ENCODE data around the gene ANKS3. TPM values are rescaled to one million over a fixed set of nuclear protein-coding genes. Genes with fewer than 3 reads are reported as not detected.

ANKS3 gene
- total and polyA plus RNA-seq, 9 donors: 6.7 to 37.4 (median 29.6) TPM

DNA sequence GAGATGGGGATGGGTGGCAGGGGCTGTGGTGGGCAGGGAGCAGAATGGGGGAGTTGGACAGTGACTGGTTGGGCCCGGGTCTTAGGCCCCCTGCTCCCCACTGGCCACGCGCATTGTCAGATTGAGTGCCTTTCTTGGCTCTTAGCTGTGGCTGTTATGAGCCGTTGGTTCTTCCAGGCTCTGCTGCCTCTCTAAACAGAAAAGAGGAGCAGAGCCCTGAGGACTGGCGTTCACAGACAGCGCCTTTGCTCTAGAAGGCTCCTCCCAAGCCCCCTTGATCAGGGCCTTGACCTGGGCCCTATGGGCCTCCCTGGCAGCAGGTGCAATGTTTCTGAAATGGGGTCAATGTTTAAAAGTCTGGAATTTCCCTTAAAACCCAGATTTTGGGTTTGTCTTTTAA is 55.5 kb downstream of the ANKS3 start:
- Histone ChIP-seq H3K9me3 (no peaks in the 10 kb centered on the region), H3K4me3 (no peak overlapping the region), H3K27ac (no peak overlapping the region), H3K27me3 (no peaks in the 10 kb centered on the region), H3K36me3 (no peaks in the 10 kb centered on the region), H3K4me1 (ENCODE audit: insufficient read depth) (peaks cover 5% of the 10 kb centered on the region)
- intact Hi-C loops (cut with DNase I): no loop called here
- 72 to 81% (median 75%) methylated on average over 6 of the region's 6 CpGs for WGBS, 3 donors
- no peak for TF ChIP-seq POLR2A (IDR thresholded peaks at IDR 0.05)
- TF ChIP-seq, protein P1, sequence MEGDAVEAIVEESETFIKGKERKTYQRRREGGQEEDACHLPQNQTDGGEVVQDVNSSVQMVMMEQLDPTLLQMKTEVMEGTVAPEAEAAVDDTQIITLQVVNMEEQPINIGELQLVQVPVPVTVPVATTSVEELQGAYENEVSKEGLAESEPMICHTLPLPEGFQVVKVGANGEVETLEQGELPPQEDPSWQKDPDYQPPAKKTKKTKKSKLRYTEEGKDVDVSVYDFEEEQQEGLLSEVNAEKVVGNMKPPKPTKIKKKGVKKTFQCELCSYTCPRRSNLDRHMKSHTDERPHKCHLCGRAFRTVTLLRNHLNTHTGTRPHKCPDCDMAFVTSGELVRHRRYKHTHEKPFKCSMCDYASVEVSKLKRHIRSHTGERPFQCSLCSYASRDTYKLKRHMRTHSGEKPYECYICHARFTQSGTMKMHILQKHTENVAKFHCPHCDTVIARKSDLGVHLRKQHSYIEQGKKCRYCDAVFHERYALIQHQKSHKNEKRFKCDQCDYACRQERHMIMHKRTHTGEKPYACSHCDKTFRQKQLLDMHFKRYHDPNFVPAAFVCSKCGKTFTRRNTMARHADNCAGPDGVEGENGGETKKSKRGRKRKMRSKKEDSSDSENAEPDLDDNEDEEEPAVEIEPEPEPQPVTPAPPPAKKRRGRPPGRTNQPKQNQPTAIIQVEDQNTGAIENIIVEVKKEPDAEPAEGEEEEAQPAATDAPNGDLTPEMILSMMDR (IDR thresholded peaks at IDR 0.05): no peak
- no peak for TF ChIP-seq EP300 (IDR thresholded peaks at IDR 0.05)
- no peak for DNase-seq

DNA sequence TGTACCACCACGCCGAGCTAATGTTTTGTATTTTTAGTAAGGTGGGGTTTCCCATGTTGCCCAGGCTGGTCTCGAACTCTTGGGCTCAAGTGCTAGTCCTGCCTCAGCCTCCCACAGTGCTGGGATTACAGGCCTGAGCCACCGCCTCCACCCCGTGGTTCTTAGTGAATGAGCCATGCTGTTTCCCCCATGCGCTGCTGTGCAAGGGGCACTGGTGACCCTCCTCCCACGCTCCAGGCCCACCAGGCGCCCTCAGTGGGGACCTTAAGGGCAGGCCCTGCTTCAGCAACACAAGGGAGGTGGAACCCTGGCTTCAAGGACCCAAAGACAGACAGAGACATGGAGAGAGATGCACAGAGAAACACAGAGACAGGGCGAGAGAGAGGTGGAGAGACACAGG is 56.1 kb downstream of the ANKS3 start:
- WGBS, 3 donors: 92 to 94% (median 93%) methylated on average over 9 of the region's 9 CpGs
- H3K4me3 ChIP-seq: no peak overlapping the region
- intact Hi-C loops (cut with DNase I): no loop called here
- no peak for TF ChIP-seq POLR2A (IDR thresholded peaks at IDR 0.05)
- TF ChIP-seq EP300 (IDR thresholded peaks at IDR 0.05): no peak
- TF ChIP-seq, protein P1 (IDR thresholded peaks at IDR 0.05): no peak
- H3K9me3 ChIP-seq: no peaks in the 10 kb centered on the region
- no peaks in the 10 kb centered on the region for H3K27me3 ChIP-seq
- peaks cover 5% of the 10 kb centered on the region for H3K4me1 ChIP-seq (ENCODE audit: insufficient read depth)
- no peaks in the 10 kb centered on the region for H3K36me3 ChIP-seq
- DNase-seq: peak in 1 of 5 donors; percentile 22
- no peak overlapping the region for H3K27ac ChIP-seq

DNA sequence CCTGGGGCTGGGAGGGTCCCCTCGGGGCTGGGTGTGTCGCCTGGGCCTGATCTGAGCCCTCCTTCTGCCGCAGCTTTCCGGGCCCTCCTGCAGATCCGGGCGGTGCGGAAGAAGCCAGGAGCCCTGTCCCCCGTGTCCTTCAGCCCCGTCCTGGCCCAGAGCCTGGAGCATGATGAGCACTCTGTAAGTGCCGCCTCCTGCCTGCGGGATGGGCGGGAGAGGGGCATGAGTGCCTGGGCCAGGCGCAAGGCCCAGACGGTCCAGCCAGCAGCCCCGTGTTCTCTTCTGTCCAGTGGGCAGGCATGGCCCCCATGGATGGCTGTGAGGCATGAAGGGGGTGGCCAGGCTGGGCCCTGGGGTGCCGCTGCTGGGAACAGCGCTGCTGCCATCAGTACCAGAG is 56.7 kb downstream of the ANKS3 start:
- intact Hi-C loops (cut with DNase I): no loop called here
- TF ChIP-seq, protein P1 (IDR thresholded peaks at IDR 0.05): no peak
- TF ChIP-seq EP300 (IDR thresholded peaks at IDR 0.05) (no peak), POLR2A (IDR thresholded peaks at IDR 0.05) (no peak)
- Histone ChIP-seq H3K4me3 (no peak overlapping the region), H3K27ac (no peak overlapping the region), H3K36me3 (no peaks in the 10 kb centered on the region), H3K27me3 (no peaks in the 10 kb centered on the region), H3K4me1 (ENCODE audit: insufficient read depth) (peaks cover 5% of the 10 kb centered on the region), H3K9me3 (no peaks in the 10 kb centered on the region)
- DNase-seq: peak in 2 of 5 donors; percentile 41 to 51
- 71 to 82% (median 80%) methylated on average over 17 of the region's 17 CpGs for WGBS, 3 donors

GRCh38 chr16:4676831-4677230 is 57.2 kb downstream of the ANKS3 start:
- no peaks in the 10 kb centered on the region for H3K27me3 ChIP-seq
- no peaks in the 10 kb centered on the region for H3K9me3 ChIP-seq
- WGBS, 3 donors: 52 to 67% (median 59%) methylated on average over 11 of the region's 11 CpGs
- peaks cover 5% of the 10 kb centered on the region for H3K4me1 ChIP-seq (ENCODE audit: insufficient read depth)
- no peak overlapping the region for H3K27ac ChIP-seq
- intact Hi-C loops (cut with DNase I): no loop called here
- no peak overlapping the region for H3K4me3 ChIP-seq
- H3K36me3 ChIP-seq: no peaks in the 10 kb centered on the region
- TF ChIP-seq EP300 (IDR thresholded peaks at IDR 0.05): no peak
- TF ChIP-seq, protein P1 (IDR thresholded peaks at IDR 0.05): no peak
- TF ChIP-seq POLR2A (IDR thresholded peaks at IDR 0.05): no peak
- peak in 2 of 5 donors; percentile 38 to 63 for DNase-seq
